ENCODE results near the gene SENP7.

The SENP7 gene

DNA sequence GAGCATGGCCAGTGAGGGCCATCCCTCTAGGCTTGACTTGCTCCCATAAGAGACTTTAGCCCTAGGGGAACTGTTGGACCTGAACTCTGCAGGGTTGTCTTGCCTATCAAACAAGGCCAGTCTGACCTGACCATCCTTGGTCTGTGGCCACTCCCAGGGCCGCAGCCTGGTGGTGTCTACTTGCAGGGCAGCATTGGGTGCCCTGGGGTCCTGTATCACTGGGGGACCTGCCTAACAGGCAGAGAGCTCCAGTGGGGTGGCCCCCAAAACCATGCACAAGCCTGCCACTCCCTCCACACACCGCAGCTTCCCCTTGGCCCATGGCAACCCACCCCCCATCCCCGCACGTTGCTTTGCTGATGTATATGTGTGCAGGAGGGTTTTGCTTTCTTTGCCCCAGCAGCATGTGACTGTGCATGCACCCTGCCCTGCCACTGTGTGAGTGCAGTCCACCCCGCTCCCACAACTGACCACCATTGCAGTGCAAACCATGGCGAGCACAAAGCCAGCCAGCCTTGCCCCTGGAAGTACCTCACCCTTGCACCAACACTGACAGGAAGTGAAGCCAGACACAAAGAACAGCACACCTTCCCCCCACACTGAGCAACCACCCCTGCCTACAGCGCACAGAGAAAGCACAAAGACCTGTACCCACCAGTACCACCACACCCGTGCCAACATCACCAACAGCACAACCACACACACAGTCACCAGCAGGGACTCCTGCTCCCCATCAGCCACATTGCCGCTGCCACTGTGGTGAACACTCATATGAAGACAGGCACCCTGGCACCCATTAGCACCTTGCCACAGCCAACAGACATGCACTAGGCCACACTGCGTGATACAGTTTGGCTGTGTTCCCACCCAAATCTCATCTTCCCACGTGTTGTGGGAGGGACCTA lies 88.8 kb downstream of the SENP7 start:
- DNase-seq = no peak

DNA sequence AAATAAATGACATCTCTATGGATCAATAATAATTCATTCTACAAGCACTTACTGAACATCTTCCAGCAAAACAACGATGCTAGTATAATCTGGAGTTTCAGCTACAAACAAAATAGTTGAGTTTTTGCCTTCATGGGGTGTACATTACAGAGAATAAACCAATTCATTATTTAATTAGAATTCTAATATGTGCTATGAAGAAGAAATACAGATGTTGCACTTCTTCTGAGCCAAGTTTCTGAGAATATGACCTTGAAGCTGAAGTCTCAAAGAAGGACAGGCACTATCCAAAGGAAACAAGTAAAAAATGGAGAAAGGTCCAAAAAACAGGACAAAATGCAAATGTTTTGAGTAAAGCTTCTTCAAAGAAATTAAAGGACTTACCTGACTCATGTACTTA lies 94.2 kb downstream of the SENP7 start:
- DNase-seq = no peak

DNA sequence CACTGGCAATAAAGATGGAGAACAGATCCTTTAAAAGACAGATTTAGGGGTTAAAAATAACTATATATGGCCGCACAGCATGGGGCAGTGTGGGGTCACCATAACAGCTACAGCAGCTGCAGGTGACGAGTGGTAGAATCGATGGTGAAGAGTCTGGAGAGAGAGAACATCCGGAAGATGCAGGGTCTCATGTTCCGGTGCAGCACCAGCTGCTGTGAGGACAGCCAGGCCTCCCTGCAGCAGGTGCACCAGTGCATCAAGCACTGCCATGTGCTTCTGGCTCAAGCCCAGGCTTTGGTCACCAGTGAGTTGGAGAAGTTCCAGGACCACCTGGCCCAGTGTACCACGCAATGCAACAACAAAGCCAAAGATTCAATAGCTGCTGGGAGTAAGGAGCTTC lies 98.9 kb downstream of the SENP7 start:
- no peak for DNase-seq

DNA sequence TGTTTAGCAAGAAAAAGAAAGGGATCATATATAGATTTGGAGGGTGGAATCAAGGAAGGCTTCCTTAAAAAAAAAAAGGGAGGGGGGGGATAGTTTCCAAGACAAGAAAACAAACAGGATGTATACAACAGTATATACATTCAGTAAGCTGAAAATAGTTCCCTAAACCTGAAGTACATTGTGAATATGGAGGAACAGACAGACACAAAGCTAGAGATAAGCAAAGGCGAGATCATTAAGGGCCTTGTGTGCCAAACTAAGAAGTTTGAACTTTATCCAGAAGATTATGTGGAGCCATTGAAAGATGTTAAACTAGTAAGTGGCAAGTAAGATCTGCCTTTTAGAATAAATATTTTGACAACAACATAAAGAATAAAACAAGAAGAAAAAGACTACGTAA lies 99.4 kb downstream of the SENP7 start:
- DNase-seq = no peak

DNA sequence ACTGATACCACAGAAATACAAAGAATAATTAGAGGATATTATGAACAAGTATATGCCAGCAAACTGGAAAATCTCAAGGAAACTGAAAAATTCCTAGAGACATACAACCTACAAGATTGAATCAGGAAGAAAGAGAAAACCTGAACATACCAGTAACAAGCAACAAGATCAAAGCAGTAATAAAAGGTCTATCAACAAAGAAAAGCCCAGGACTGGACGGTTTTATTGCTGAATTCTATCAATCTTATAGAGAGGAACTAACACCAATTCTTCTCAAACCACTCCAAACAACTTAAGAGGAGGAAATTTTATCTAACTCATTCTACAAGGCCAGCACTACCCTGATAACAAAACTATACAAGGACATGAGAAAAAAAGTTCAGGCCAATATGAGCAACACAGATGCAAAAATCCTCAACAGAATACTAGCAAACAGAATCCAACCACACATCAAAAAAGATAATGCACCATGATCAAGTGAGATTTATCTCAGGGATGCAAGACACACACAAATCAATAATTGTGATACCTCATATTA lies 121.5 kb downstream of the SENP7 start:
- no peak for DNase-seq

DNA sequence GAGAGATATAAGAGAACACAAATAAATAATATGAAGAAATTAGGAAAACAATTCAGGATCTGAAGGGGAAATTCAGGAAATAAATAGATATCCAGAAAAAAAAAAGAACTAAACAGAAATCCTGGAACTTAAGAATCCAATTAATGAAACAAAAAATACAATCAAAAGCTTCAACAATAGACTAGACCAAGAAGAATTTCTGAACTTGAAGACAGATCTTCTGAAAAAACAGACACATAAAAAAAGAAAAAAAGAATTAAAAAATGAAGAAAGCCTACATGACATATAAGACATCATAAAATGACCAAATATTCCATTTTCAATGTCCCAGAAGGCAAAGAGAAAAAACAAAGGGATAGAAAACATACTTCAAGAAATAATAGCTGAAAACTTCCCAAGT lies 124.3 kb downstream of the SENP7 start:
- DNase-seq = no peak

DNA sequence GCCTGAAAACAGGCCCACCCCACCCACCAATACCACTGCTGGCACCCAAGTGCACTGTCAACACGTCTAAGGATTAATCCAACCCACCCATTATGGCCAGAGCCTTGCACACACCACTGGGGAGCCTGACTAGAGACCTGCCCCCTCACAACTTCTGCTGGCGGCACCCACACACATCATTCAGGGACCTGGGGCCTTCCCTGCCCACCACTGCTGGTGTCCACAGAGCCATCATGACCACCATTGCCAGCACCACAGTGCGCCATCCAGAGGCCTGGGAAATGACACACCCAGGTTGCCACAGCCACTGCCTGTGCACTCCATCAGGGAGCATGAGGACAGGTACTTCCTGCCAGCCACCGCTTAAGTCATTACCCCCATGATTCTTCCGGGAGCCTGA lies 125.7 kb downstream of the SENP7 start:
- DNase-seq = no peak

DNA sequence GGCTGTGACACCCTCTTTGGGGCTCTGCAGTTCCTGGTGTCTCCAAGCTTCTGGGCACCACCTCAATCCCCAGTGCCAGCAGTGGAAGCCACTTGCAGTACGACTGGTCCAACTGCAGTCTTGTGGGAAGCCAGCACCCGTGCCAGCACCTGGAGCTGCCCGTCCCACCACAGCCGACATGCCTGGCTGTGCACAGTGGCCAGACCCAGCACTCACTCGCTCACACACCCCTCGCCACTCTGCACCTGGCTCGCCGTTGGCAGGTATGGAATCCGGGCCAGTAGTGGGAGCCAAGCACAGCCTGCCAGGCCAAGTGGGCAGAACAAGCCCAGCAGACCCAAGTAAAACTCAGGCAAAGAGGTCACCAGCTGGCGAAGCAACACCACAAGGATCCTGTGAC lies 128.6 kb downstream of the SENP7 start:
- DNase-seq = no peak

DNA sequence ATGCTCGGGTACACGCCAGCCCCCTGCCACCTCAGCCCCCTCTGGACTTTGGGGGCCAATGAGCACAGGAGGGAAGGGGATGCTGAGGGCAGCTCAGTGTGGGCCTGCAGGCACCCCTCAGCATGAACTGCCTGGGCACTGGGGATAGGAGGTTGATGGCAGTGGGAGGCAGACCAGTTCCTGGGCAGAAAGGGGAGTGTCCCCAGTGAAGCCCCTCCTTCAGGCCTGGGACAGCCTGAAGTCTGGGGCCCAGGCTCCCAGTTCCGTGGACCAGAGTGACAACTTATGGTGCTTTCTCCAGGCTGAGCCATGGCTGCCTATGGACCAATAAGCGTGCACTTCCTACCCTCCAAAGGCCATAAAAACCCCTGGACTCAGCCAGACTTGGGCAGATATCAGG lies 129.4 kb downstream of the SENP7 start:
- no peak for DNase-seq

DNA sequence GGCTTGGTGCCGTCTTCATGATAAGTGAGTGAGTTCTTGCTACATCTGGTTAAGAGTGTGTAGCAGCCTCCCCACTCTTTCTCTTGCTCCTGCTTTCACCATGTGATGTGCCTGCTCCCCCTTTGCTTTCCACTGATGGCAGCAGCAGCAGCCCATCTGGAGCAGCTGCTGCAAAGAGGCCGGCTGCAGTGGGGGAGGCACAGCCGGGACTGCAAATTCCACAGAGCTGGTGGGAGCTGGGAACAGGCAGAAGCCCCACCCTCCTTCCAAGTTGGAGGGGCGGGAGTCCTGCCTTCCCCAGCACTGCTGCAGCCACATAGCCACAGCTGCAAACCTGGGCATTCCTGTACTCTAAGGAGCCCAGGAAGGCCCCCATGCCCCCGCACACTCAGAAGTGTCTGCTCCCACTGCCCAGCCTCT lies 129.8 kb downstream of the SENP7 start:
- no peak for DNase-seq

DNA sequence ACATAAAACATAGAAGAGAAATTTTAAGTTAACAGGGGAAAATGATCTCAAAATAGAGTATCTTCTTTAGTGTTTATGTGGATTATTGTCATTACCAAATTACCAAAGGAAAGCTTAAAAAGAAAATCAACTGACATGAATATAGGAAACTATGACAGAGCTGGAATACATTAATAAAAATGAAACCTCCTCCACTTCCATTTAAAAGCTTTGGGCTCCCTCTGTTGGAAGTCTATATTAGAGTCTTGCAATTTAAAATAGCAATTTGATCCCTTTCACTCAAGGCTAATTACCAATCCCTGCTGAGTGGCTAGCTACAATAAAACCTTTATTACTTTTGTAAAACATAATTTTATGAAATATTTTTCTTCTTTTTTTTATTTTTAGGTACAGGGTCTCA lies 131.2 kb downstream of the SENP7 start:
- peak; percentile 52 for DNase-seq

DNA sequence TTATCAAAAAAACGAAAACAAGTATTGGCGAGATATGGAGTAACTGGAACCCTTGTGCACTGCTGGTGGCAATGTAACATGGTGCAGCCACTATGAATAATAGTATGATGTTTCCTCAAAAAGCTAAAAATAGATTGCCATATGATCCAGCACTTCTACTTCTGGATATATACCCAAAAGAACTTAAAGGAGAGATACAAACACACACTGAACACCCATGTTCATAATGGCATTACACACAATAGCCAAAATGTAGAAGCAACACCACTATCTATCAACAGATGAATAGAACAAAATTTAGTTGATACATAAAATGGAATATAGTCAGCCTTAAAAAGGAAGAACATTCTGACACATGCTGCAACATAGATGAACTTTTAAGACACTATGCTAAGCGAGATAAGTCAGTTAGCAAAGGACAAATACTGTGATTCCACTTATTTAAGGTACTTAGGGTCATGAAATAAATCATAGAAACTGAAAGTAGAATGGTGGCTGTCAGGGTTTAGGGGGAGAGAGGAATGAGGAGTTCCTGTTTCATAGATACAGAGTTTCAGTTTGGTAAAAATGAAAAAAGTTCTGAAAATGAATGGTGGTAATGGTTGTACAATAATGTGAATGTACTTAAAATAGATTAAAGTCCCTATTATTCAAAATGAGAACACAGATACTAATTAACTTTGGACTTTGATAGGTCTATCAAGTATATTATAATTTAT lies 133.2 kb downstream of the SENP7 start:
- no peak for DNase-seq

DNA sequence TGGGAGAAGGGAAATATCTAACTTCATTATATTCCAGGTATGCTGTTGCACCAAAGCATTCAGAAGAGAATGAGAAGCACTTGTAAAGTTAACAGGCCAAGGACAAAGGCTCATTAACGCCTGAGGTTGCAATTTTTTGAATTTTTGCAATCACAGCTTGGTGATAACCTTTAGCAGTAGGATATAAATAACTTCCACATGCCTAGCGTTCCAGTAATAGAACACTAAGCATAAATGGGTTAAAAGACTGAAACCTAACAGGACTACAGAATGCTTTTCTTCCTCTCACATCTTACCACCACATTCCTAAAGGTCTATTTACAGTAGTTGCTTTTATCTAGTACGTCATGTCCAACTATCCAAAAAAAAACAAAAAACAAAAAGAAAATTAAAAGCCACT lies 135.2 kb downstream of the SENP7 start:
- no peak for DNase-seq

DNA sequence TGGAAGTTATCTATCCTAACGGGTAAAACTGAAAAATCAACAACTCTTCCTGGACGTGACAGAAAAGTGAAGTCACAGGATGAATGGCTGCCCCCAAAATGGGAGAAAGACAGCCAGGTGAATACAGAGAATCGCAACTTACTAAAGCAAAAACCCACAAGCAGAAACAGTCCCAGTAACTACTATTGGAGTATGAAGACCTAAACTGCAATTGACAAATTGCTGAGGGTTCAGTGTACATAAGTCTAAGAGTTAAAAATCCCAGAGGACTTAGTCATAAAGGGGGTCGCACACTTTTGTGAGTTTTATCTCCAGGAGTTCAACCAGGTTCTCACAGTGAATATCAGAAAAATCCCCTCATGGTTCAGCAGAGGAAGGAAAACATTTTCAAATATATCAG lies 135.8 kb downstream of the SENP7 start:
- DNase-seq = no peak

DNA sequence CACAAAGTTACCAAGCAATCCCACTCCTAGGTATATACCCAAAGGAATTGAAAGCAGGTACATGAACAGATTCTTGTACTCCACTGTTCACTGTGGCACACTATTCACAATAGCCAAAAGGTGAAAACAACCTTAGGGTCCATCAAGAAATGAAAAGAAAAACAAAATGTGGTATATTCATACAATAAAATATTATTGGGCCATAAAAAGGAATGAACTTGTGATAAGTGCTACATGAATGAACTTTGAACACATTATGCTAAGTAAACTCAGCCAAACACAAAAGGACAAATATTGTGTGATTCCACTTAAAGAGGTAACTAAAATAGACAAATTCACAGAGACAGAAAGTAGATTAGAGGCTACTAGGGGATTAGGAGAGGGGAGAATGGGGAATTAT lies 137.4 kb downstream of the SENP7 start:
- no peak for DNase-seq

DNA sequence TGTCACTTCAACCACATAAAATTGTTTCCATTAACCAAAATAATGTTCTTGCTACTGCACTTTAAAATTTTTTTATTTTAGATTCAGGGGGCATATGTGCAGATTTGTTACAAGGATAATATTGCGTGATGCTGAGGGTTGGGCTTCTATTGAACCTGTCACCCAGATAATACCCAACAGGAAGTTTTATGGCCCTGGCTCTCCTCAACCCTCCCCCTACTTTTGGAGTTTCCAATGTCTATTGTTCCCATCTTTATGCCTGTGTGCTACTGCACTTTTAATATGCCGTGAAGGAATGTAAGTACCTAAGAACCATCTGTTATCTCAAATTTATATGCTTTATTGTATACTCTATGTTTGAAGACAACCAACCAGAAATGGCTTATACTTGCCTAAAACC lies 150.6 kb downstream of the SENP7 start:
- DNase-seq = no peak

DNA sequence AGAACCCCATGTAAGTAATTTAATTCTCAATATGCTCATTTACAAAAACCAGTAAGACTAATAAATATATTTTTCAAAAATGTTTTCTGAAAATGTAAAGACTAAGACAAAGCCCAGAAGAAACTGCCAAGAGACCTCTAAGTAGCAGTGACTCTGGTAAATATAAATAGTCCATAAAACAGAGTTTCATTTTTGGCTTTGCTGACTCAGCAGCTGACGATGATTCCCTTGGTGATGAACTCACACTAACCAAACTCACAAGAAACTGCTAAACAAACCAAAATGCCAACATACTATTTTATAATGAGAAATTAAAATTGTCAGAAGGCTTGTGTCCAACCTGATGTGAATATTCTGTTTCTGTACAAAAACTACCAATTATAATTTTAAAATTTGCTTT lies 161.2 kb downstream of the SENP7 start:
- DNase-seq = no peak

DNA sequence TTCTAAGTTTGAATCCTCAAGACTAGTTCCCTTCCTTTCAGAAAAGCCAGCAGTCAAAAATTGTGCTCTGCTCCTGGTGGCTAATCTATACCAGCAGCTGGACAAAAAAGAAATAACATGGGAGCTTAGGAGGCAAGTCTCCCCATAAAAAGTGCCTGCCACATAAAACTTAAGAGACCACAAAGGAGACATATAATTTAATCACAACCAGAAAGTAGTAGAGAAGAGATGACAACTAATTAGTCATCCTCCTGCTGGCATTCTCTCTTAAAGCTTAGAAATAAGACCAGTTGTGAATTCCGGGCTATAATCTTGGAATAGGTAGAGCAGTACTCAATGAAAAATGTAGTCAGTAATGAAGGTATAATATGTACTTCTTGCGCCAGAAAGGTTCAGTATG lies 172.4 kb downstream of the SENP7 start:
- DNase-seq = no peak

DNA sequence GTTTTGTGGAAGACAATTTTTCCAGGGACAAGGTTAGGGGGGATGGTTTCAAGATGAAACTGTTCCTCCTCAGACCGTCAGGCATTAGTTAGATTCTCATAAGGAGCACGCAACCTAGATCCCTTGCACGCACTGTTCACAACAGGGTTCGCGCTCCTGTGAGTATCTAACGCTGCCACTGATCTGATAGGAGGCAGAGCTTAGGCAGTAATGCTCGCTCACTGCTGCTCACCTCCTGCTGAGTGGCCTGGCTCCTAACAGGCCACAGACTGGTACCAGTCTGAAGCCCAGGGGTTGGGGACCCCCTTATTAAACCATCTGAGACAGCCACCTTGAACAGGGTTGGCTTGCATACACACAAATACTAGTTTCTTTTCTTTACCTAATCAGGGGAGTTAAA lies 179.1 kb downstream of the SENP7 start:
- DNase-seq = no peak

DNA sequence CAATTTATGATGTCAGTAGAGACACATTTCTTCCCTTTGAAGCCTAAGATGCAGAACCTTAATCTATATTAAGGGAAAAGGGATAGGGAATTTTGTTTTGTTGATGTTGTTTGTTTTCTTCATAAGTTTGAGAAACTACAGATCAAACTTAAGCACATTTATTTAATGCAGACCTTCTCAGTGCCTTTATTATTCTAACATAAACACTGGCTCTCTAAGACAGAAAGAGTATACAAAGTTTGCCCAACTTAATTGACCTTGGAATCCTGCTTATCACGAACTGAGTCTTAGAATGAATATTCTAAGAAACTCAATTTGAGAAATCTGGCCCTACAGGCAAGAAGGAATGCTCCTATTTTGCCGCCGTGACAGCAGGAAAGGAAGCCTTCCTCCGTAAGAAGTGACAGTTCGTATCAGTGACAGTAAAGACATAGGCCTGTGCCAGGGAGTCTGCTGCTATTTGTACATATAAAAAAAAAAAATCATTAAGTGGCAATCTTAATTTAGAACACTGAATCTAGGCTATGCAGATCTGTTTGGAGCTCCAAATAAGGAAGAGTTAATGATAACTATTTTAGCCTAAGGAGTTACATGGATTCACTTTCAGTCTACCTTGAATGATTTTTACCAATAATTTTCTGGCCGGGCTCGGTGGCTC lies 183.9 kb downstream of the SENP7 start:
- DNase-seq = no peak

DNA sequence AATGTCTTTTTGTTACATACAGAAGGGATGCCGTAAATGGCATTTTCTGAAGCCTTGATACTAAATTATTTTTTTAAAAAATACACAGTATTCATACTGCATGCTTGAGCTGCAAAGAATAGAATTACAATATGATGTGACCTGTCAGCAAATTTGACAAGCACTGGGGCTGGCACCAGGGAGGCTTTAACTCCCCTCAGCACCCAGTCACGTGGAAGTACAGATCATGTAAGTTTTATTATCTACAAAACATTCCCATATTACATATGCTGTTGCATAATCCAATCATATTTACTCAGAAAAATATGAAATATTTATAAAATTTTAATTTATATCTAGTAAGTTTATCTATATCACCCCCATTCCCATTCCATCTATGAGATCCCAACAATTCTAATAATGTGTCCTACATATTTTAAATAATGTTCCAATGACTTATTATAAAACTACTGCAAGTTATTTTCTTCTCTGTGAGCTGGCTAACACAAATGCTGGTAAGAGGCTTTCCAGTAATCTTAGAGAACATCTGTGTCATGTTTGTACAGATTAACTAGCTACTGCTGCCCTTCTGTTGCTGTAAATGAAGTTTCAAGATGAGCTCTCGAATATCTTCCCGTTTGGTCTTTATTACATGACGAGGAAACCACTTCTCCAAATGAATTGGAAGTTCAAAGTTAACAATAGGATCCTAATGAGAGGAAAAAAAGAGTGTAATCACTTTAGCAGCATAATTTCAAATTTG lies 187.4 kb downstream of the SENP7 start:
- DNase-seq = peak; percentile 18

DNA sequence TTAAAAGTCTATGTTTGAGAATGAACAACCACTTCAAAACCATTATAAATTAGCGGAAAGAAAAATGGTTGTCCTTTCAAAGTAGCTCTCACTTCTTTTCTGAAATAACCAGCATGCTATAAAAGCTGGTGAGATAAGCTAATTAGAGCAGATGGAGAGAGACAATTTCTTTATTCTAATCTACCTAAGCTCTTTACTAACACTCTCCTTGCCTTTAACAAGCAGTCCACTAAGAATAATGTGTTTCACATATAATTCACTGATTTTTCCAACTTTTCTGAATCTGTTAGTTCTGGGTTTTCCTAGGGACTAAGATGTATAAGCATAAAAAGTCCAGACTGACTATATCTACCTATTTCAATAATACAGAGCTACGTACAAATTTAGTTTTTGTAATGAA lies 192.5 kb downstream of the SENP7 start, which contains the start of gene IMPG2:
Gene IMPG2 (minus strand): TSS at position 101 of the 400 bp plus-strand sequence. CDS start 203 bp downstream, outside the sequence.
- DNase-seq = no peak

DNA sequence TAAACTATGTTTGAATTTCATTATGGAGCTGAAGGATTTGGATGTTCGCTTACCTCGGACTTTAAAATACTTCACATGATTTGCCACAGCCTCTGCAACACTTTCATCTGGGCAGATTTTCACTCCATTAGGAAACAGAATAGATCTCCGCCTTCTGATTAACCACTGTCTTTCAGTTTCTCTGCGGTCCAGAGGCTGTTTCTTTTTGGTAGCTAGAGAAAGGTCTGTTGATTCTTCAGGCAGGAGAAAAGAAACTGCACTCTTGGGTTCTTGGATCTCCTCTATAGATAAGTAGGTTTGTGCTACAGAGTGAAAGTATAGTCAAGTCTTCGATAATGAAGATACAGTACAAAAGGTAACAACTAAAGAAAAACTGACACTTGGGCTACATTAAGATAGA lies 193.5 kb downstream of the SENP7 start:
- no peak for DNase-seq

Measured in NCI-H2171 (cell line).